Activated CD4-positive, alpha-beta T cell treated with anti-CD3 and anti-CD28 coated beads, Interleukin-2, amount 50 U/mL, for 16 hours (primary cell): Measurements from ENCODE around the gene WDCP.

Experiments
- DNase-seq: peaks from one replicate; pipeline ENCODE4 v3.0.0-alpha.2; 2020

The WDCP gene

DNA sequence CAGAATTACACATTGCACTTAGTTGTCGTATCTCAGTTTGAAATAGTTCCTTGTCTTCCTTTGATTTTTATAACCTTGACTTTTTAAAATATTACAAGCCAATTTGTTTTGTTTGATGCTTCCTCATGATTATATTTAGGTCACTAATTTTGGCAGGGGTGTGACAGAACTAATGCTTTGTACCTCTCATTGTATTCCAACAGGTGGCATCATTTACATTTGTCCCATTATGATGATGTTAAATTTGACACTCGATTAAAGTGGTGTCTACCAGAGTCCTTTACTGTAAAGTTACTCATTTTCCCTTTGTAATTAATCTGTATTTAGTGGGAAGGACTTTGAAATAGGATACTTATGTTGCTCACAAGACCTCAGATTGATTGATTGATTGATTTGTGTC, 58.8 kb downstream of the WDCP start:
- peak; percentile 25 for DNase-seq
